ENCODE results near the gene MRPS35. TPM values are rescaled to one million over a fixed set of nuclear protein-coding genes. Genes with fewer than 3 reads are reported as not detected.

MRPS35 gene
- total and polyA plus RNA-seq, 2 experiments from 2014 or later: 67.4 to 88.1 TPM

DNA sequence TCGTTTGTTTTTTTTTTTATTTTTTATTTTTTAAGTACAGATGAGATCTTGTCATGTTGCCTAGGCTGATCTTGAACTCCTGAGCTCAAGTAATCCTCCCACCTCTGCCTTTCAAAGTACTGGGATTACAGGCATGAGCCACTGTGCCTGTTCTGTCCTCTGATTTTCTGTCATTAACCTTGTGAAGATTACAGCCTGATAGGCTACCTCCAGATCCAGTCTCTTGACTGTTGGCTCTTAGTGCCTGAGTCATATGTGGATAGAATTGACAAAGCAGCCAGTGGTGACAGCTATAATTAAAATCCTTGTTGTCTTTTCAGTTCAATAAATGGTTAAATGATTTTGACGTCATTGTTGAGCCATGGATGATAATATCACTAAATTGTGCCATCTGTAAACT is 35.6 kb upstream of the MRPS35 start:
- TF ChIP-seq EZH2 (IDR thresholded peaks at IDR 0.05; ENCODE audit: borderline replicate concordance): no peak
- no peak for TF ChIP-seq EZH2phosphoT487 (IDR thresholded peaks at IDR 0.05; ENCODE audit: low read depth, severe bottlenecking, unreplicated experiment)
- no peak for TF ChIP-seq CTCF (IDR thresholded peaks at IDR 0.05; ENCODE audit: poor library complexity)
- Histone ChIP-seq H3K27me3 (no peaks in the 10 kb centered on the region), H3K4me1 (ENCODE audit: insufficient read depth) (no peaks in the 10 kb centered on the region), H3K9me3 (ENCODE audit: low read depth) (no peaks in the 10 kb centered on the region), H3K79me2 (no peaks in the 10 kb centered on the region), H3K27ac (no peak overlapping the region), H3K4me3 (no peak overlapping the region), H3K36me3 (replicated peaks; ENCODE audit: insufficient read depth, low read depth) (no peaks in the 10 kb centered on the region), H3K9me2 (replicated peaks; ENCODE audit: insufficient read depth) (no peaks in the 10 kb centered on the region), H2AFZ (no peak overlapping the region), H4K20me1 (ENCODE audit: insufficient read depth, poor library complexity, severe bottlenecking) (no peaks in the 10 kb centered on the region), H3K4me2 (no peak overlapping the region)
- DNase-seq (ENCODE audit: low spot score): no peak
- 73% methylated on average over 2 of the region's 2 CpGs for WGBS (ENCODE audit: low lambda C conversion rate, missing lambda C conversion rate)

GRCh38 chr12:27680619-27681018 is 30.0 kb upstream of the MRPS35 start:
- Histone ChIP-seq H3K4me1 (ENCODE audit: insufficient read depth) (peaks cover 4% of the 10 kb centered on the region), H2AFZ (no peak overlapping the region), H3K27me3 (no peaks in the 10 kb centered on the region), H3K9me2 (replicated peaks; ENCODE audit: insufficient read depth) (no peaks in the 10 kb centered on the region), H3K36me3 (replicated peaks; ENCODE audit: insufficient read depth, low read depth) (peaks cover 2% of the 10 kb centered on the region), H3K79me2 (no peaks in the 10 kb centered on the region), H4K20me1 (ENCODE audit: insufficient read depth, poor library complexity, severe bottlenecking) (no peaks in the 10 kb centered on the region), H3K4me3 (no peak overlapping the region), H3K27ac (no peak overlapping the region), H3K9me3 (ENCODE audit: low read depth) (no peaks in the 10 kb centered on the region), H3K4me2 (no peak overlapping the region)
- no peak for TF ChIP-seq CTCF (IDR thresholded peaks at IDR 0.05; ENCODE audit: poor library complexity)
- no peak for TF ChIP-seq EZH2phosphoT487 (IDR thresholded peaks at IDR 0.05; ENCODE audit: low read depth, severe bottlenecking, unreplicated experiment)
- no peak for TF ChIP-seq EZH2 (IDR thresholded peaks at IDR 0.05; ENCODE audit: borderline replicate concordance)
- DNase-seq (ENCODE audit: low spot score): no peak

DNA sequence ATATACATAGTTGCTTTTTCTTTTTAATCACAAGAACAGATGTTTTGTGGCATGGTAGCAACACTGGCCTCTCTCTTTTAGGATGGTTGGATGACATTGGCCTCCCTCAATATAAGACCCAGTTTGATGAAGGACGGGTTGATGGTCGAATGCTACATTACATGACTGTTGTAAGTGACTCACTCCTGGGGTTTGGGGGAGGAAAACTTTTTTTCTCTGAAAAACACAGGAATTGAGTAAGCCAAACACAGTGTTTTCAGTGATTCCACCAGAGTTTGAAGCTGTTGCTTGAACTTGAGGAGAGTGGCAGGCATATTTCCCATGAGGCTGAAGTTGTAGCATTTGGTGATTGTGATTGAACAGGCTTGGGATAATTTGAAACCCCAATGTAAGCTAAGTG is 28.1 kb upstream of the MRPS35 start:
- H4K20me1 ChIP-seq (ENCODE audit: insufficient read depth, poor library complexity, severe bottlenecking): no peaks in the 10 kb centered on the region
- peaks cover 2% of the 10 kb centered on the region for H3K36me3 ChIP-seq (replicated peaks; ENCODE audit: insufficient read depth, low read depth)
- WGBS (ENCODE audit: low lambda C conversion rate, missing lambda C conversion rate): 90% methylated on average over 2 of the region's 2 CpGs

More for the DNA sequence above, 28.1 kb upstream of the MRPS35 start:
- Histone ChIP-seq H3K9me3 (ENCODE audit: low read depth) (no peaks in the 10 kb centered on the region), H3K9me2 (replicated peaks; ENCODE audit: insufficient read depth) (no peaks in the 10 kb centered on the region), H2AFZ (no peak overlapping the region), H3K4me2 (no peak overlapping the region), H3K27me3 (no peaks in the 10 kb centered on the region), H3K79me2 (no peaks in the 10 kb centered on the region), H3K27ac (no peak overlapping the region), H3K4me3 (no peak overlapping the region), H3K4me1 (ENCODE audit: insufficient read depth) (peaks cover 6% of the 10 kb centered on the region)
- no peak for DNase-seq (ENCODE audit: low spot score)
- TF ChIP-seq EZH2phosphoT487 (IDR thresholded peaks at IDR 0.05; ENCODE audit: low read depth, severe bottlenecking, unreplicated experiment) (no peak), CTCF (IDR thresholded peaks at IDR 0.05; ENCODE audit: poor library complexity) (no peak), EZH2 (IDR thresholded peaks at IDR 0.05; ENCODE audit: borderline replicate concordance) (no peak)

Measured in hepatocyte (in vitro differentiated cells).